Islet of Langerhans (tissue), 1 donor: ENCODE data around the gene EP300.
"Not testable (repeated sequence)": the region's sequence is repeated elsewhere in the genome, so short reads cannot be mapped to it uniquely, and the experiment has no call there.

Experiments used
- FAIRE-seq: peaks from one replicate; lab custom pipeline; 2011; peaks lifted over from hg19 to GRCh38; lab: Jason Lieb, UNC

EP300 gene

GRCh38 chr22:41152902-41153301, 60.5 kb downstream of the EP300 start:
- FAIRE-seq, result no peak

GRCh38 chr22:41157083-41157482, 64.7 kb downstream of the EP300 start:
- no peak for FAIRE-seq

- no peak for FAIRE-seq
Measured at GRCh38 chr22:41169157-41169556, 76.8 kb downstream of the EP300 start.

- no peak for FAIRE-seq
Measured at GRCh38 chr22:41171996-41172395, 79.6 kb downstream of the EP300 start.

GRCh38 chr22:41175546-41175945, 83.2 kb downstream of the EP300 start:
- FAIRE-seq, result no peak

GRCh38 chr22:41177040-41177621, 84.7 kb downstream of the EP300 start:
- no peak for FAIRE-seq

GRCh38 chr22:41177622-41178424, 85.4 kb downstream of the EP300 start:
- no peak for FAIRE-seq

GRCh38 chr22:41178425-41178975, 86.1 kb downstream of the EP300 start:
- FAIRE-seq, result no peak

GRCh38 chr22:41180362-41180761, 88.0 kb downstream of the EP300 start:
- not testable (repeated sequence) for FAIRE-seq

- FAIRE-seq, result no peak
Measured at GRCh38 chr22:41180926-41181325, 88.5 kb downstream of the EP300 start.

GRCh38 chr22:41181349-41182241, 89.2 kb downstream of the EP300 start:
- FAIRE-seq, result no peak

- no peak for FAIRE-seq
Measured at GRCh38 chr22:41184679-41185078, 92.3 kb downstream of the EP300 start.

- FAIRE-seq, result no peak
Measured at GRCh38 chr22:41191467-41191866, 99.1 kb downstream of the EP300 start.

- no peak for FAIRE-seq
Measured at GRCh38 chr22:41193829-41194228, 101.4 kb downstream of the EP300 start.

- FAIRE-seq, result no peak
Measured at GRCh38 chr22:41197038-41197972, 104.9 kb downstream of the EP300 start.

GRCh38 chr22:41198027-41198580, 105.7 kb downstream of the EP300 start:
- no peak for FAIRE-seq

- FAIRE-seq, result no peak
Measured at GRCh38 chr22:41201141-41201540, 108.7 kb downstream of the EP300 start.

GRCh38 chr22:41203118-41203517, 110.7 kb downstream of the EP300 start:
- no peak for FAIRE-seq

- FAIRE-seq, result no peak
Measured at GRCh38 chr22:41204066-41204465, 111.7 kb downstream of the EP300 start.

GRCh38 chr22:41204992-41205900, 112.9 kb downstream of the EP300 start, which contains the start of gene L3MBTL2:
TSS of gene L3MBTL2 (plus strand) at chr22:41205312. CDS start at chr22:41205363, 51 bp downstream.
- FAIRE-seq, result peak; percentile 94
